Type B pancreatic cell (in vitro differentiated cells): Measurements from ENCODE around the gene SMPD3. TPM values are rescaled to one million over a fixed set of nuclear protein-coding genes. Genes with fewer than 3 reads are reported as not detected.

Experiments used
- DNase-seq: peaks from one replicate; pipeline ENCODE4 v3.0.0; 2021; ENCODE audit warnings: mixed read lengths; ENCODE audit not compliant: unreplicated experiment; ENCODE audit errors: extremely low spot score
- H3K27ac Mint-ChIP-seq: 2 replicates; pipeline ENCODE4 v1.8.0; 2021; ENCODE audit warnings: mild to moderate bottlenecking, mixed read lengths
- H3K27me3 Mint-ChIP-seq: 2 replicates; pipeline ENCODE4 v1.8.0; 2021; ENCODE audit warnings: mixed read lengths
- H3K36me3 Mint-ChIP-seq: 2 replicates; pipeline ENCODE4 v1.8.0; 2021; ENCODE audit warnings: mixed read lengths
- H3K4me1 Mint-ChIP-seq: one replicate; pipeline ENCODE4 v1.8.0; 2021; ENCODE audit warnings: mixed read lengths; ENCODE audit not compliant: unreplicated experiment
- H3K4me3 Mint-ChIP-seq: 2 replicates; pipeline ENCODE4 v1.8.0; 2021; ENCODE audit warnings: mild to moderate bottlenecking, mixed read lengths
- H3K9me3 Mint-ChIP-seq: 2 replicates; pipeline ENCODE4 v1.8.0; 2021; ENCODE audit warnings: mixed read lengths
- CTCF ChIP-seq: fragments of 200-600 bp; sonication (generic); conservative IDR thresholded peaks from 2 replicates; pipeline ENCODE4 v1.5.0; 2021; ENCODE audit warnings: antibody characterized with exemption, mild to moderate bottlenecking
- total RNA-seq: library from RNA; stranded (reverse); gene quantifications from 2 replicates; pipeline ENCODE4 v1.2.1, GENCODE V29; 2021; ENCODE audit warnings: low replicate concordance

Gene SMPD3
- total RNA-seq, 1 donor from 2014 or later = 4.5 TPM

GRCh38 chr16:68347605-68348004 lies 100.7 kb downstream of the SMPD3 start:
- peaks cover 7% of the 10 kb centered on the region for H3K4me1 Mint-ChIP-seq

GRCh38 chr16:68346892-68347480 lies 101.3 kb downstream of the SMPD3 start:
- H3K4me1 Mint-ChIP-seq = peaks cover 5% of the 10 kb centered on the region
- TF ChIP-seq CTCF = no peak
- H3K4me3 Mint-ChIP-seq = no peak overlapping the region
- no peak for DNase-seq
- H3K9me3 Mint-ChIP-seq = no peaks in the 10 kb centered on the region
- no peaks in the 10 kb centered on the region for H3K27me3 Mint-ChIP-seq
- peaks cover 24% of the 10 kb centered on the region for H3K36me3 Mint-ChIP-seq
- H3K27ac Mint-ChIP-seq = no peak overlapping the region

More at GRCh38 chr16:68347605-68348004, 100.7 kb downstream of the SMPD3 start:
- no peak overlapping the region for H3K4me3 Mint-ChIP-seq
- no peaks in the 10 kb centered on the region for H3K27me3 Mint-ChIP-seq
- H3K36me3 Mint-ChIP-seq = peaks cover 24% of the 10 kb centered on the region
- no peak overlapping the region for H3K27ac Mint-ChIP-seq
- no peak for TF ChIP-seq CTCF
- no peaks in the 10 kb centered on the region for H3K9me3 Mint-ChIP-seq
- DNase-seq = no peak

GRCh38 chr16:68345958-68346635 lies 102.2 kb downstream of the SMPD3 start:
- no peak for TF ChIP-seq CTCF
- Mint-ChIP-seq H3K27me3 (no peaks in the 10 kb centered on the region), H3K4me3 (no peak overlapping the region), H3K4me1 (no peaks in the 10 kb centered on the region), H3K27ac (no peak overlapping the region), H3K36me3 (peaks cover 24% of the 10 kb centered on the region), H3K9me3 (no peaks in the 10 kb centered on the region)
- DNase-seq = no peak

- no peaks in the 10 kb centered on the region for H3K27me3 Mint-ChIP-seq
- H3K4me1 Mint-ChIP-seq = no peaks in the 10 kb centered on the region
- no peak for DNase-seq
- H3K4me3 Mint-ChIP-seq = no peak overlapping the region
- H3K36me3 Mint-ChIP-seq = peaks cover 30% of the 10 kb centered on the region
- no peaks in the 10 kb centered on the region for H3K9me3 Mint-ChIP-seq
- no peak for TF ChIP-seq CTCF
- H3K27ac Mint-ChIP-seq = no peak overlapping the region
Observed at GRCh38 chr16:68345351-68345810, 102.9 kb downstream of the SMPD3 start.

- TF ChIP-seq CTCF = no peak
- no peaks in the 10 kb centered on the region for H3K27me3 Mint-ChIP-seq
- no peaks in the 10 kb centered on the region for H3K9me3 Mint-ChIP-seq
- no peak overlapping the region for H3K27ac Mint-ChIP-seq
- no peaks in the 10 kb centered on the region for H3K4me1 Mint-ChIP-seq
- peaks cover 30% of the 10 kb centered on the region for H3K36me3 Mint-ChIP-seq
- no peak overlapping the region for H3K4me3 Mint-ChIP-seq
- no peak for DNase-seq
Observed at GRCh38 chr16:68344252-68344651, 104.1 kb downstream of the SMPD3 start.
